ENCODE data around the gene RPS15. TPM values are rescaled to one million over a fixed set of nuclear protein-coding genes. Genes with fewer than 3 reads are reported as not detected.

RPS15 gene
- total RNA-seq, 2 donors from 2014 or later = 1,055 to 1,445 TPM

DNA sequence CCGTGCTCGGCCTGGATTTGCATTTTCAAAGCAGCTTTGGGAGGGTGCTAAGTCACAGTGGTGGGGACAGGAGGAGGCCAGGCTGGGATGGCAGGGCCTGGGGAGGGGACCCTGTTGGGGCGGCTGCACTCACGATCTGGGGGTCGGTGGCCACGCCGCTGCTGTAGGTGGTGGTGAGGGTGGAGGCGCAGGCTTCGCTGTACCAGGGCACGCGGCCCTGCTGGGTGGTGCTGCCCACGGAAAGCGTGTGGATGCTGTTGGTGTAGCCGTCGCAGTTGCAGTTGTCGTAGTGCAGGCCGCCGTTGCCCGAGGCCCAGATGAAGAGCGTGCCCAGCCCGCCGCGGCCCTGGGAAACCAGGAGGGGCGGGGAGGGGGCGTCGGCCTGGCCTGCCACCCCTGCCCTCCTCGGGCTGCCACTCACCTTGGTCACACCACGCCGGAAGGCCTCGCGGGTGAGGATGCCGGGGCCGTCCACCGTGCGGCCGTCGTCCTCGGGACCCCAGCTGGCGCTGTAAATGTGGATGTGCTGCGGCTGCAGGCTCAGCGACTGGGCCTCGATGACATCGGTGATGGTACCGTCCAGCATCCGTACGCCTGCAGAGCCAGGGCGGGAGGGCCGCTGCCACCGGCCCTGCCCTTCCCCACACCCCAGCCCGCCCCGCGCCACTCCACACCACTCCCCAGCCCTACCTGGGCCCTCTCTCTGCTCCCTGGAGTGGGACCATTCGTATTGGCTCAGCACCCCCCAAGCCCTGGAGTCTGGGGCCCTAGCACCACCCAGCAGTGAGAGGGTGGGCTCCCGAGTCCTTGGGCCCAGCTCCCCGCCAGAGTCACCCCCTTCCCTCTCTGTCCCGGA lies 48.8 kb downstream of the RPS15 start:
- no peaks in the 10 kb centered on the region for H3K9me3 ChIP-seq
- intact Hi-C loops (cut with DNase I) = no loop called here
- H3K36me3 ChIP-seq = no peaks in the 10 kb centered on the region
- DNase-seq = no peak
- no peak overlapping the region for H3K9ac ChIP-seq (ENCODE audit: low read depth in 2 of 2, low read length in 2 of 2)
- no peak overlapping the region for H3K27ac ChIP-seq
- no peak overlapping the region for H3K4me3 ChIP-seq
- no peaks in the 10 kb centered on the region for H3K27me3 ChIP-seq
- TF ChIP-seq, protein P1, sequence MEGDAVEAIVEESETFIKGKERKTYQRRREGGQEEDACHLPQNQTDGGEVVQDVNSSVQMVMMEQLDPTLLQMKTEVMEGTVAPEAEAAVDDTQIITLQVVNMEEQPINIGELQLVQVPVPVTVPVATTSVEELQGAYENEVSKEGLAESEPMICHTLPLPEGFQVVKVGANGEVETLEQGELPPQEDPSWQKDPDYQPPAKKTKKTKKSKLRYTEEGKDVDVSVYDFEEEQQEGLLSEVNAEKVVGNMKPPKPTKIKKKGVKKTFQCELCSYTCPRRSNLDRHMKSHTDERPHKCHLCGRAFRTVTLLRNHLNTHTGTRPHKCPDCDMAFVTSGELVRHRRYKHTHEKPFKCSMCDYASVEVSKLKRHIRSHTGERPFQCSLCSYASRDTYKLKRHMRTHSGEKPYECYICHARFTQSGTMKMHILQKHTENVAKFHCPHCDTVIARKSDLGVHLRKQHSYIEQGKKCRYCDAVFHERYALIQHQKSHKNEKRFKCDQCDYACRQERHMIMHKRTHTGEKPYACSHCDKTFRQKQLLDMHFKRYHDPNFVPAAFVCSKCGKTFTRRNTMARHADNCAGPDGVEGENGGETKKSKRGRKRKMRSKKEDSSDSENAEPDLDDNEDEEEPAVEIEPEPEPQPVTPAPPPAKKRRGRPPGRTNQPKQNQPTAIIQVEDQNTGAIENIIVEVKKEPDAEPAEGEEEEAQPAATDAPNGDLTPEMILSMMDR (IDR thresholded peaks at IDR 0.05) = no peak
- peaks cover 9% of the 10 kb centered on the region for H3K4me1 ChIP-seq

DNA sequence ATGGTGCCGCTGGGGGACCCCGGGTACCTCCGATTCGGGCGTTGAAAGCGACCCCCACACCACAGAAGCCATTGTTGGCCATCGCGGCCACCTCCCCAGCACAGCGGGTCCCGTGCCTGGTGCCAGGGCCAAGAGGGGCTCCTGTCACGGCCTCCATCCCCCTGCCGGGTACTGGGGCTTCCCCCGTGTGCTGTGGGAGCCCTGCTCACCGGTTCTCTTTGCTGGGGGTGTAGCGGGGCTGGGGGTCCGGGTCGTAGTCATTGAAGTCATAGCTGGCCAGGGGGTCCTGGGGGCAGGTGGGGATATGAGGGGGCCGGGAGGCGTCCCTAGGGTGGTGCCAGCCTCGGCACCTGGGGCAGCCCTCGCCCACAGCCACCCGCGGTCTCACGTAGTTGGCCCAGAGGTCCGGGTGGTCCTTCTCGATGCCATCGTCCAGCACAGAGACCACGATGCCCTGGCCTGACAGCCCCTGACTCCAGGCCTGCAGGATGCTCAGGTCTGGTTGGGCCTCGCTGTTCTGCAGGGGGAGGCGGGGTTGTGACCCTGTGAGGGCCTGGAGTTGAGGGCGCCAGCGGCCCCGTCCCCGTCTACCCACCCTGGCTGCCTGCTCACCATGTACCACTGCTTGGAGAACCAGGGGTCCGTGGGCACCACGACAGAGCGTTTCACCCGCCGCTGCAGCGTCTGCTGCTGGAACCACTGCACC lies 49.5 kb downstream of the RPS15 start:
- H3K27ac ChIP-seq = no peak overlapping the region
- no peaks in the 10 kb centered on the region for H3K9me3 ChIP-seq
- intact Hi-C loops (cut with DNase I) = no loop called here
- H3K9ac ChIP-seq (ENCODE audit: low read depth in 2 of 2, low read length in 2 of 2) = no peak overlapping the region
- TF ChIP-seq, protein P1 (IDR thresholded peaks at IDR 0.05) = no peak
- DNase-seq = no peak
- no peaks in the 10 kb centered on the region for H3K27me3 ChIP-seq
- H3K36me3 ChIP-seq = no peaks in the 10 kb centered on the region
- H3K4me1 ChIP-seq = peaks cover 9% of the 10 kb centered on the region
- no peak overlapping the region for H3K4me3 ChIP-seq

DNA sequence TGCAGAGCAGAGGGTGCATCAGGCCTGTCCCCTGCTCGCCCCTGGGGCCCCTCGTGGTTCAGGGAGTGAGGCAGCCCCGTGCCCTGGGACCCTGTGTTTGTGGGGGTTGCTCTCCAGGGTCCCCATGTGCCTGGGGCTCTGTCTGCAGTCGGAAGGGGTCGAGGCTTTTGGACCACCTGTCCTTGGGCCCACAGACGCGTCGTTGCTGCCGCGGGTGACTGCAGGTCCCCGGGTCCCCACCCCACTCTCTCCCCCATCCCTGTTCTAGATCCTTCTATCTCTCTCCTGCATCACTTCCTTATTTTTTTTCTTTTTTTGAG lies 50.0 kb downstream of the RPS15 start:
- TF ChIP-seq, protein P1 (IDR thresholded peaks at IDR 0.05) = no peak
- Histone ChIP-seq H3K4me3 (no peak overlapping the region), H3K36me3 (no peaks in the 10 kb centered on the region), H3K27me3 (no peaks in the 10 kb centered on the region), H3K27ac (no peak overlapping the region), H3K9me3 (no peaks in the 10 kb centered on the region), H3K4me1 (peaks cover 9% of the 10 kb centered on the region), H3K9ac (ENCODE audit: low read depth in 2 of 2, low read length in 2 of 2) (no peak overlapping the region)
- intact Hi-C loops (cut with DNase I) = no loop called here
- DNase-seq = no peak

DNA sequence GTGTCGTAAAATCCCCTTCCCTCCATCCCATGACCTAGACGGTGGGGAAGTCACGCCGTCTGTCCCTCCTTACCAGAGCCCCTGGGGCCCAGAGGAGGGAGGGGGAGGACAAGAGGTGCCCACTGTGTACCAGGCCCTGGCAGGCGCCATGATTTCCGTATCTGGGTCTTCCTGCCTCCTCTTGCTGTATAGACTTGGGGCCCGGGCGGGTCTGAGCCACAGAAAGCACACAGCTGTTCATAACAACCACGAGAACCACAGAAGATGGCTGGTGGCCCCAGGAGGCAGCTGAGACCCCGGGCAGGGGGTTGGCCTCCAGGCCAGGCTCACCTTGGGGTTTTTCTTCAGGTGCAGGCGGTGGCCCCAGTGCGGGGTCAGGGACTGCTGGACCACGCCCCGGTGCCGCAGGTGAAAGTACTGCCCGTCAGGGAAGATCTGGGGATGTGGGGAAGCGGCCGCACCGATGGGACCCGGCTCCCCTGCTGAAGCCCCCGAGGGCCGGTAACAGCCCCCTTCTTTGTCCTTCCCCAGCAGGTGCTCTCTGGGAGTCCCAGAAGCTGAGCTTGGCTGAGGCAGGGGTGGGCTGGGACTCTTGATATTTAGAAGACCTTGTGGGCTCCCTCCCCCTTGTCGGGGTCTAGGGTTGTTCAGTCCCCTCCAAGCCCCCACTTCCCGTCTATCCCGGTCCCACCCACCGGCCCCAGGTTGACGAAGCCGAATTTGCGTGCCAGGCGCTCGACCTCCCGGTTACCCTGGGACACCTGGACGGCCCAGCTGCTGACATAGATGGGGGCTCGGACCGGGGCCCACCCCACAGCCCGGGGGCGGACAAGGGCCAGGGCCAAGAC lies 51.5 kb downstream of the RPS15 start:
- intact Hi-C loops (cut with DNase I) = no loop called here
- H3K9me3 ChIP-seq = no peaks in the 10 kb centered on the region
- DNase-seq = no peak
- H3K36me3 ChIP-seq = no peaks in the 10 kb centered on the region
- TF ChIP-seq, protein P1 (IDR thresholded peaks at IDR 0.05) = no peak
- H3K4me1 ChIP-seq = peaks cover 9% of the 10 kb centered on the region
- peak overlapping the region; percentile 45 for H3K4me3 ChIP-seq
- H3K9ac ChIP-seq (ENCODE audit: low read depth in 2 of 2, low read length in 2 of 2) = peak overlapping the region; percentile 52 to 78
- H3K27ac ChIP-seq = peak overlapping the region; percentile 68
- H3K27me3 ChIP-seq = no peaks in the 10 kb centered on the region

Other genes with a start within 250 kb of the RPS15 start
- 100 to 1,000 TPM in 1 of 2 donors, 10 to 100 TPM in 1; 76.3 to 103 TPM for gene STK11, start 232.6 kb upstream of the RPS15 start, total RNA-seq
- gene CBARP, start 200.4 kb upstream of the RPS15 start, total RNA-seq = under 1 TPM; 0.22 to 0.48 TPM
- 100 to 1,000 TPM; 359 to 627 TPM for gene ATP5F1D, start 196.6 kb upstream of the RPS15 start, total RNA-seq
- gene MIDN, start 189.8 kb upstream of the RPS15 start, total RNA-seq = 100 to 1,000 TPM; 172 to 177 TPM
- 100 to 1,000 TPM; 163 to 179 TPM for gene CIRBP, start 169.1 kb upstream of the RPS15 start, total RNA-seq
- 100 to 1,000 TPM in 1 of 2 donors, 10 to 100 TPM in 1; 41.8 to 114 TPM for gene FAM174C, start 162.9 kb upstream of the RPS15 start, total RNA-seq
- gene EFNA2, start 152.5 kb upstream of the RPS15 start, total RNA-seq = 10 to 100 TPM; 72.8 to 86.1 TPM
- gene NDUFS7, start 54.5 kb upstream of the RPS15 start, total RNA-seq = 100 to 1,000 TPM; 192 to 244 TPM
- gene GAMT, start 36.9 kb upstream of the RPS15 start, total RNA-seq = 1 to 10 TPM; 3.3 to 3.7 TPM
- 100 to 1,000 TPM in 1 of 2 donors, 10 to 100 TPM in 1; 92.9 to 210 TPM for gene DAZAP1, start 30.8 kb upstream of the RPS15 start, total RNA-seq
- gene APC2, start 11.7 kb downstream of the RPS15 start, total RNA-seq = under 1 TPM; 0.05 to 0.42 TPM
- gene C19orf25, start 40.8 kb downstream of the RPS15 start, total RNA-seq = 10 to 100 TPM; 27.3 to 46.9 TPM
- 1 to 10 TPM; 4.1 to 5.8 TPM for gene PCSK4, start 52.0 kb downstream of the RPS15 start, total RNA-seq
- 1 to 10 TPM; 5.0 to 6.4 TPM for gene REEP6, start 52.8 kb downstream of the RPS15 start, total RNA-seq
- 1 to 10 TPM; 2.2 to 7.3 TPM for gene ADAMTSL5, start 74.6 kb downstream of the RPS15 start, total RNA-seq
- gene PLK5, start 85.7 kb downstream of the RPS15 start, total RNA-seq = not detected
- 10 to 100 TPM; 31.9 to 54.3 TPM for gene MEX3D, start 129.9 kb downstream of the RPS15 start, total RNA-seq
- 100 to 1,000 TPM in 1 of 2 donors, 10 to 100 TPM in 1; 44.9 to 109 TPM for gene MBD3, start 154.5 kb downstream of the RPS15 start, total RNA-seq
- gene UQCR11, start 167.1 kb downstream of the RPS15 start, total RNA-seq = 100 to 1,000 TPM; 325 to 336 TPM
- 100 to 1,000 TPM in 1 of 2 donors, 10 to 100 TPM in 1; 64.2 to 114 TPM for gene TCF3, start 214.2 kb downstream of the RPS15 start, total RNA-seq